NCI-H446 treated with DMSO at 0.1 percent for 48 hours (cell line): ENCODE measurements around the gene OR4F29.
"Not testable (repeated sequence)": the region's sequence is repeated elsewhere in the genome, so short reads cannot be mapped to it uniquely, and the experiment has no call there.

Source experiments
- DNase-seq: peaks from one replicate; lab custom pipeline; 2025; lab: John Stamatoyannopoulos, UW

OR4F29 gene

GRCh38 chr1:451578-451977, at the start of gene OR4F29:
Gene OR4F29 (minus strand): TSS chr1:451678. CDS start chr1:451678, 0 bp downstream.
- not testable (repeated sequence) for DNase-seq
